ENCODE data around the gene RNF114.

GRCh38 chr20:49907405-49908257 lies 28.6 kb upstream of the RNF114 start:
- TF ChIP-seq CTCF (IDR thresholded peaks at IDR 0.05), result no peak
- no peak for TF ChIP-seq POLR2A (IDR thresholded peaks at IDR 0.05)
